HFFc6 (cell line): ENCODE measurements around the gene SCARB1. TPM values are rescaled to one million over a fixed set of nuclear protein-coding genes. Genes with fewer than 3 reads are reported as not detected.
A peak's percentile ranks its signal among the peaks of the same experiment; 100 is the strongest.

ENCODE experiments used
- DNase-seq: peaks from one replicate; pipeline ENCODE4 v3.0.0-alpha.2; 2018
- H3K27ac Mint-ChIP-seq: 2 replicates; pipeline ENCODE4 v1.8.0; 2020; ENCODE audit warnings: mild to moderate bottlenecking, mixed read lengths
- H3K27me3 Mint-ChIP-seq: 2 replicates; pipeline ENCODE4 v1.8.0; 2021; ENCODE audit warnings: mild to moderate bottlenecking, moderate library complexity, mixed read lengths; ENCODE audit not compliant: insufficient read depth
- H3K36me3 Mint-ChIP-seq: 2 replicates; pipeline ENCODE4 v1.8.0; 2021; ENCODE audit warnings: low read depth, mixed read lengths
- H3K4me1 Mint-ChIP-seq: 2 replicates; pipeline ENCODE4 v1.8.0; 2020; ENCODE audit warnings: low read depth, mixed read lengths
- H3K4me3 Mint-ChIP-seq: 2 replicates; pipeline ENCODE4 v1.8.0; 2020; ENCODE audit warnings: mild to moderate bottlenecking, moderate library complexity, mixed read lengths
- H3K9me3 Mint-ChIP-seq: 2 replicates; pipeline ENCODE4 v1.8.0; 2020; ENCODE audit warnings: mild to moderate bottlenecking, mixed read lengths
- CTCF ChIP-seq: fragments of 200-600 bp; sonication (generic); IDR thresholded peaks from 2 replicates; pipeline ENCODE4 v1.5.0; 2021; ENCODE audit warnings: antibody characterized with exemption, mild to moderate bottlenecking
- total RNA-seq, 6 experiments: library from RNA; stranded (reverse); fragmentation: NEBNext Ultra II Directional; extraction: Animal tissue kit (Norgen Biotek cat#: 25700); gene quantifications; 2 replicates in 1 of 6; 3 replicates in 5 of 6; pipeline ENCODE4 v1.2.3, GENCODE V29; 2021

SCARB1 gene
- total RNA-seq, 6 experiments from 2014 or later = 34.8 to 46.3 (median 36.8) TPM

- Mint-ChIP-seq H3K36me3 (no peaks in the 10 kb centered on the region), H3K27me3 (peaks cover 8% of the 10 kb centered on the region), H3K9me3 (no peaks in the 10 kb centered on the region), H3K4me1 (peaks cover 17% of the 10 kb centered on the region), H3K27ac (peak overlapping the region; percentile 30; the same call in 1 of the 2 replicates), H3K4me3 (no peak overlapping the region)
- TF ChIP-seq CTCF = no peak
- peak; percentile 31 for DNase-seq
These were observed 3.8 kb upstream of the SCARB1 start for GRCh38 chr12:124867401-124867930.

GRCh38 chr12:124866883-124867400, 3.3 kb upstream of the SCARB1 start:
- H3K4me1 Mint-ChIP-seq = peaks cover 22% of the 10 kb centered on the region
- no peak for TF ChIP-seq CTCF
- H3K27me3 Mint-ChIP-seq = peaks cover 8% of the 10 kb centered on the region
- no peak overlapping the region for H3K27ac Mint-ChIP-seq
- no peaks in the 10 kb centered on the region for H3K36me3 Mint-ChIP-seq
- no peaks in the 10 kb centered on the region for H3K9me3 Mint-ChIP-seq
- no peak overlapping the region for H3K4me3 Mint-ChIP-seq
- no peak for DNase-seq

- H3K4me3 Mint-ChIP-seq = no peak overlapping the region
- no peaks in the 10 kb centered on the region for H3K36me3 Mint-ChIP-seq
- H3K27me3 Mint-ChIP-seq = peaks cover 8% of the 10 kb centered on the region
- no peak for DNase-seq
- no peaks in the 10 kb centered on the region for H3K9me3 Mint-ChIP-seq
- H3K27ac Mint-ChIP-seq = no peak overlapping the region
- TF ChIP-seq CTCF = no peak
- H3K4me1 Mint-ChIP-seq = peaks cover 24% of the 10 kb centered on the region
These were observed 2.7 kb upstream of the SCARB1 start for GRCh38 chr12:124866195-124866882.

DNA sequence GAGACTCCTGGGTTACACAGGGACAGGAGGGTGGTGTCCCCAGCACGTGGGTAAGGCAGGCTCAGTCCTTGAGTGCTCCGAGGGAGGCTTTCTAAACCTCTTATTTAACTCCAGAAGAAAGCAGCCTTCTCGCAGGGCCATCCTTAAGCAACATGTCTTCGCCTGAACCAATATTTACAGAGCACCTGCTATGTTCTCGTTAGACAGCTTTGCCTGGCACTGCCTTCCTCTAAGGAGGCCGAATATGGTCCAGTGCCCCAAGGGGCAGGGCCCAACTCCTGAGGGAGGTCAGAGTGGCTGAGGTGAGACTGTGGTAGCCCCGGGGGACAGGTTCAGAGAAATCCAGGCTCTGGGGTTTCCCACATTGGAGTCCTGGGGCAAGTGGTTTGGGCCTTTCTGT, 2.1 kb upstream of the SCARB1 start:
- Mint-ChIP-seq H3K9me3 (no peaks in the 10 kb centered on the region), H3K36me3 (no peaks in the 10 kb centered on the region), H3K27me3 (peaks cover 6% of the 10 kb centered on the region), H3K4me3 (no peak overlapping the region), H3K4me1 (peaks cover 24% of the 10 kb centered on the region), H3K27ac (no peak overlapping the region)
- no peak for DNase-seq
- TF ChIP-seq CTCF = no peak

DNA sequence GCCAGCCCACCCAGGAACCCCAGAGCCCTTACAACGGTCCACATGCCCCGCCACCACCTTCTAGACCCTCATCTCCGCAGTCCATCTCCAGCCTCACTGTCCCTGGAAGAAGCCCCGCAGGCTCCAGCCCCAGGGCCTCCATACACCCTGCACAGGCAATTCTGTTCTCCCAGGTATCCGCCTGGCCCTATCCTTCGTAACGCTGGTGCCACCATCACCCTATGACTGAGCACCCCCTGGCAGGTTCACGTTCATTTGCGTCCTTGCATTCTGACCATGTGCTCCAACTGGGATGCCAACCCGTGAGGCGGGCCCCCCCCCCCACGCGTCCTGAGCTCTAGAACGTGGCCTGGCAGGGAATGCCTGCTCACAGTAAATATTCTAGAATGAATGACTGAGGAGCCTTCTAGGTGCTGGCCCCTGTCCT, 675 bp upstream of the SCARB1 start:
- H3K36me3 Mint-ChIP-seq = no peaks in the 10 kb centered on the region
- H3K9me3 Mint-ChIP-seq = no peaks in the 10 kb centered on the region
- no peak for TF ChIP-seq CTCF
- peaks cover 2% of the 10 kb centered on the region for H3K27me3 Mint-ChIP-seq
- peaks cover 24% of the 10 kb centered on the region for H3K4me1 Mint-ChIP-seq
- peak overlapping the region; percentile 88 for H3K27ac Mint-ChIP-seq
- H3K4me3 Mint-ChIP-seq = peak overlapping the region; percentile 75
- DNase-seq = no peak
